NCI-H1694 treated with DMSO at 0.1 percent for 48 hours (cell line): ENCODE measurements around the gene BCAM.
"Not testable (repeated sequence)": the region's sequence is repeated elsewhere in the genome, so short reads cannot be mapped to it uniquely, and the experiment has no call there.

Source experiments
- DNase-seq: peaks from one replicate; lab custom pipeline; 2025; lab: John Stamatoyannopoulos, UW

Gene BCAM

GRCh38 chr19:44808463-44809371 is at the start of gene BCAM:
Gene BCAM, plus strand, starts transcription at chr19:44809103. Its CDS starts 22 bp downstream, at chr19:44809125.
- DNase-seq, result no peak

- no peak for DNase-seq
Observed at GRCh38 chr19:44762038-44762437, 46.9 kb upstream of the BCAM start.

GRCh38 chr19:44765033-44765948 is 43.6 kb upstream of the BCAM start:
- DNase-seq, result no peak

- no peak for DNase-seq
Observed at GRCh38 chr19:44765949-44766335, 43.0 kb upstream of the BCAM start.

- DNase-seq, result no peak
Observed at GRCh38 chr19:44767295-44768180, 41.4 kb upstream of the BCAM start.

GRCh38 chr19:44770550-44771257 is 38.2 kb upstream of the BCAM start:
- DNase-seq, result peak; percentile 89

GRCh38 chr19:44772144-44772543 is 36.8 kb upstream of the BCAM start:
- DNase-seq, result not testable (repeated sequence)

- DNase-seq, result no peak
Observed at GRCh38 chr19:44772959-44773358, 35.9 kb upstream of the BCAM start.

GRCh38 chr19:44775676-44776240 is 33.1 kb upstream of the BCAM start:
- DNase-seq, result no peak

GRCh38 chr19:44776402-44777096 is 32.4 kb upstream of the BCAM start:
- DNase-seq, result no peak

- DNase-seq, result no peak
Observed at GRCh38 chr19:44777715-44778347, 31.1 kb upstream of the BCAM start, which contains the start of gene CBLC. Gene CBLC, plus strand, starts transcription at chr19:44777890. Its CDS starts 42 bp downstream, at chr19:44777932.

- no peak for DNase-seq
Observed at GRCh38 chr19:44779150-44779549, 29.8 kb upstream of the BCAM start.

GRCh38 chr19:44781694-44782093 is 27.2 kb upstream of the BCAM start:
- not testable (repeated sequence) for DNase-seq

- DNase-seq, result no peak
Observed at GRCh38 chr19:44782729-44783128, 26.2 kb upstream of the BCAM start.

- DNase-seq, result no peak
Observed at GRCh38 chr19:44783545-44783944, 25.4 kb upstream of the BCAM start.

GRCh38 chr19:44785271-44785670 is 23.6 kb upstream of the BCAM start:
- no peak for DNase-seq

- no peak for DNase-seq
Observed at GRCh38 chr19:44785993-44786392, 22.9 kb upstream of the BCAM start.

- DNase-seq, result no peak
Observed at GRCh38 chr19:44788971-44789370, 19.9 kb upstream of the BCAM start.

- no peak for DNase-seq
Observed at GRCh38 chr19:44789943-44790483, 18.9 kb upstream of the BCAM start.
